HepG2 (cell line): ENCODE measurements around the gene CYTH2. TPM values are rescaled to one million over a fixed set of nuclear protein-coding genes. Genes with fewer than 3 reads are reported as not detected.

Experiments
- MXD3 ChIP-seq: IDR thresholded peaks from 2 replicates; pipeline ENCODE4 v1.6.1; 2016; ENCODE audit warnings: mild to moderate bottlenecking, missing biosample characterization, missing genetic modification reagents
- MYC ChIP-seq: sonication (generic); formaldehyde crosslinking; IDR thresholded peaks from 2 replicates; pipeline ENCODE4 v1.9.0; 2021; ENCODE audit warnings: missing genetic modification reagents, borderline replicate concordance
- NFAT5 ChIP-seq: sonication (generic); formaldehyde crosslinking; IDR thresholded peaks from 2 replicates; pipeline ENCODE4 v1.4.0; 2020; ENCODE audit warnings: missing genetic modification reagents
- PAXIP1 ChIP-seq: sonication (generic); formaldehyde crosslinking; conservative IDR thresholded peaks from 2 replicates; pipeline ENCODE4 v1.4.0; 2020; ENCODE audit warnings: mild to moderate bottlenecking, missing genetic modification reagents, moderate library complexity
- PRDM10 ChIP-seq: sonication (generic); formaldehyde crosslinking; IDR thresholded peaks from 2 replicates; pipeline ENCODE4 v1.4.0; 2020; ENCODE audit warnings: low read depth, missing genetic modification reagents
- THAP11 ChIP-seq: IDR thresholded peaks from 2 replicates; pipeline ENCODE4 v1.6.1; 2016; ENCODE audit warnings: missing biosample characterization, missing genetic modification reagents
- ZFP90 ChIP-seq: sonication (generic); formaldehyde crosslinking; IDR thresholded peaks from 2 replicates; pipeline ENCODE4 v1.8.0; 2022; ENCODE audit warnings: missing genetic modification reagents, mild to moderate bottlenecking, inconsistent platforms, borderline replicate concordance
- ZNF225 ChIP-seq: sonication (generic); formaldehyde crosslinking; IDR thresholded peaks from 2 replicates; pipeline ENCODE4 v1.4.0; 2020; ENCODE audit warnings: mild to moderate bottlenecking, missing genetic modification reagents
- ZNF235 ChIP-seq: sonication (generic); formaldehyde crosslinking; IDR thresholded peaks from 2 replicates; pipeline ENCODE4 v1.8.1; 2023; ENCODE audit warnings: mild to moderate bottlenecking, missing genetic modification reagents, borderline replicate concordance
- ZNF274 ChIP-seq: sonication (generic); formaldehyde crosslinking; IDR thresholded peaks from 2 replicates; pipeline ENCODE4 v1.5.1; 2020; ENCODE audit warnings: mild to moderate bottlenecking, missing genetic modification reagents
- ZNF574 ChIP-seq: sonication (generic); formaldehyde crosslinking; IDR thresholded peaks from 2 replicates; pipeline ENCODE4 v1.4.0; 2020; ENCODE audit warnings: missing genetic modification reagents
- ZNF619 ChIP-seq: sonication (generic); formaldehyde crosslinking; IDR thresholded peaks from 2 replicates; pipeline ENCODE4 v1.4.0; 2020; ENCODE audit warnings: mild to moderate bottlenecking, missing genetic modification reagents
- polyA plus RNA-seq, 8 experiments: library from polyadenylated mRNA; depleted of rRNA in 3 of 8; stranded (reverse) in 7 of 8; unstranded in 1 of 8; fragments of >200 nt; fragmentation: Illumina TruSeq in 4 of 8; extraction: Trizol in 4 of 8; gene quantifications; 2 replicates each; pipeline versions ENCODE4 v1.2.1 to v1.2.3, GENCODE V29; 2011 to 2016; ENCODE audit warnings: low read depth in 4 of 8, missing spikeins in 1 of 8, mixed read lengths in 1 of 8; ENCODE audit not compliant: insufficient read depth in 1 of 8
- total RNA-seq, 5 experiments: library from RNA; depleted of rRNA; stranded (reverse); fragments of >200 nt; fragmentation: Illumina TruSeq; extraction: Trizol; gene quantifications; 2 replicates each; pipeline ENCODE4 v1.2.3, GENCODE V29; 2016; ENCODE audit warnings: low read depth in 1 of 5

The CYTH2 gene
- total and polyA plus RNA-seq, 2 of the 13 experiments (the other 11 are each of a cell fraction or from before 2014, with no cell fraction given): 16.5 to 39.3 TPM

GRCh38 chr19:48469289-48469881, at the start of gene CYTH2 (continued):
- TF ChIP-seq PRDM10 (peak; percentile 97), ZFP90 (peak; percentile 64; the same call in 1 of the 2 replicates), ZNF235 (CRISPR knock-in tag) (no peak), THAP11 (CRISPR knock-in tag) (peak; percentile 70; the same call in 1 of the 2 replicates), NFAT5 (CRISPR knock-in tag) (peak; percentile 55; the same call in 1 of the 2 replicates), ZNF274 (CRISPR knock-in tag) (peak; percentile 40; the same call in 1 of the 2 replicates), ZNF619 (0 out of 2 replicates have a peak, but pooled peaks have one; percentile 78), ZNF225 (CRISPR knock-in tag) (peak; percentile 83; the same call in 1 of the 2 replicates), PAXIP1 (CRISPR knock-in tag) (peak; percentile 24; the same call in 1 of the 2 replicates), MYC (CRISPR knock-in tag) (peak; percentile 16; the same call in 1 of the 2 replicates), ZNF574 (CRISPR knock-in tag) (peak; percentile 95), MXD3 (CRISPR knock-in tag) (peak; percentile 48; the same call in 1 of the 2 replicates)
